ENCODE data around the gene PRKAR1A.
"Not testable (repeated sequence)": the region's sequence is repeated elsewhere in the genome, so short reads cannot be mapped to it uniquely, and the experiment has no call there.

The PRKAR1A gene

DNA sequence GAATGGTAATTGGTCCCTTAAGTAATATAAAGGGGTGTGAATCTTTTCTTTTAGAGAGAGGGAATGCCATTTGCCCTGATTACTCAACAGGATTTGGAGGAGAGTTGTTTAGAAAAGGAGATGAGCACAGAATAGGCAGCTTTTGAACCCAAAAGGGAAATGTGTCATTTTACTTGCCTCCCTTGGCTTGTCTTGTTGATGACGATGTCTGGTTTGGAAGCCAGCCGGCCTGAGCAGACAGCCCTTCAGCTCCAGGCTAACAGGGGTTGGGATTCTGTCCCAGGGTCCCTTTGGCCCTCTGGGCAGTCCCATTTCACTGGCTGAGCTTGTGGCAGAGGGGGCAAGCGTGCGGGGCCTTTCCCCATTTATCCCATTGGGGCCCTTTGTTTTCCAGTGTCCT lies 22.3 kb upstream of the PRKAR1A start:
- Histone ChIP-seq H3K36me3 (ENCODE audit: insufficient read depth, low read length) (no peaks in the 10 kb centered on the region), H3K9ac (ENCODE audit: insufficient read length) (no peak overlapping the region), H3K4me3 (no peak overlapping the region), H3K27ac (no peak overlapping the region), H3K9me3 (ENCODE audit: low read depth, low read length) (no peaks in the 10 kb centered on the region)
- TF ChIP-seq EZH2 (IDR thresholded peaks at IDR 0.05) (no peak), POLR2AphosphoS5 (IDR thresholded peaks at IDR 0.05; ENCODE audit: borderline replicate concordance, low read depth, low read length) (no peak)
- DNase-seq (ENCODE audit: low read depth, low spot score): no peak

DNA sequence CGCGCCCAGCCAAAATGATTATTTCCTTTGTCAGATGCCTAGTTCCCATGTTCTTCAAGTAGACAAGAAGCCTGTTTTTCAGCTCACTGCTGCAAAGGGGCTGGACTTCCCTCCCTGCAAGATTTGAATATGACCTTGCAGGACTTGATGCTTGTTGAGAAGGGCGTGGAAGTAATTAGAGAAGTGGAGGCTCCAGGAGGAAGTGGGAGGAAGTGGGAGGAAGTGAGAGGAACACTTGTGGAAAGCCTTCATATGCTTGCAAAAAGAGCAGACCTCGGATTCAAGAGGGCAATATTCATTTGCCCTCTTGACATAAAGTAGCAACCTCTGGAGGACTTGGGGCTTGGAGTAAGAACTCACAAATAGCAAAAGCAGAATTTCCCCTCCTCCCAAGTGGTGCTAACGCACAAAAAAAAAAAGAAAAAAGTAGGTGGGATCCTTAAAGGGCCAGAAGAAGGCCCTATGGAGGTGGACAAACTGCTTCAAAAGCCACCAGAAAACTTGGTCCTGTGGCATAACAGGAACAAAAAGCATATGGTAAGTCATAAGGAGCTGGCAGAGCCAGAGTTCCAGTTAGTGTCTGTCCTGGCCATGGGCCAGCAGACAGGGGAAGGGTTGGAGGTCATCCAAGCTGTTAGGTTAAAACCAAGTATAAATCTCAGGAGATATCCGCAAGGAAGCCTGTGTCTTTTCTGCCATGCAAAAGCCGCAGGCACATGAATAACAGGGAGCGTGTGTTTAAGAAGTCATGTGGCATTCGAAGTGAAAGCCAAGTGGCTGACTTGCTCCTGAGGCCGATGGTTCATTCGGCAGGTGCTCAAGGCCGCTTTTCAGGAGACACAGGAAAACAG lies 20.6 kb upstream of the PRKAR1A start:
- Histone ChIP-seq H3K27ac (no peak overlapping the region), H3K4me3 (no peak overlapping the region)
- DNase-seq (ENCODE audit: low read depth, low spot score): no peak

GRCh38 chr17:68492394-68493054 lies 19.7 kb upstream of the PRKAR1A start:
- not testable (repeated sequence) for H3K4me3 ChIP-seq; H3K36me3 ChIP-seq (ENCODE audit: insufficient read depth, low read length); H3K9ac ChIP-seq (ENCODE audit: insufficient read length); DNase-seq (ENCODE audit: low read depth, low spot score); H3K9me3 ChIP-seq (ENCODE audit: low read depth, low read length); H3K27ac ChIP-seq

More for the DNA sequence above, 20.6 kb upstream of the PRKAR1A start:
- Histone ChIP-seq H3K9me3 (ENCODE audit: low read depth, low read length) (no peaks in the 10 kb centered on the region), H3K9ac (ENCODE audit: insufficient read length) (no peak overlapping the region), H3K36me3 (ENCODE audit: insufficient read depth, low read length) (no peaks in the 10 kb centered on the region)
- TF ChIP-seq FOXP2 (optimal IDR thresholded peaks at IDR 0.05; ENCODE audit: control extremely low read depth, extremely low read length, insufficient read depth) (no peak), POLR2AphosphoS5 (IDR thresholded peaks at IDR 0.05; ENCODE audit: borderline replicate concordance, low read depth, low read length) (no peak), EZH2 (IDR thresholded peaks at IDR 0.05) (no peak)

DNA sequence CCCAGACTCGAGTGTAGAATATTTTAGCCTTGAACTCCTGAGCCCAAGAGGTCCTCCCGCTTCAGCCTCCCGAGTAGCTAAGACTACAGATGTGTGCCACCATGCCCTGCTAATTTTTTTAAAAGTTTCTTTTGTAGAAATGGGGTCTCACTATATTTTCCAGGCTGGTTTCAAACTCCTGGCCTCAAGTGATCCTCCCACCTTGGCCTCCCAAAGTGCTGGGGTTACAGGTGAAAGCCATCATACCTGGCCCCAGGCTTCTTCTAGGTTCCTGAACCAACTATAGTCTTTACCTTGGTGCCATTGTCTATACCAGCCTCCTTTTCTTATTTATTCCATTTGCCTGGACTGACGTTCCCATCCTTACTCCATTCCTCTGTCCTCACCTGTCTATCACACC lies 17.1 kb upstream of the PRKAR1A start:
- Histone ChIP-seq H3K9ac (ENCODE audit: insufficient read length) (no peak overlapping the region), H3K4me3 (no peak overlapping the region), H3K27ac (no peak overlapping the region), H3K9me3 (ENCODE audit: low read depth, low read length) (no peaks in the 10 kb centered on the region), H3K36me3 (ENCODE audit: insufficient read depth, low read length) (no peaks in the 10 kb centered on the region)
- no peak for TF ChIP-seq POLR2AphosphoS5 (IDR thresholded peaks at IDR 0.05; ENCODE audit: borderline replicate concordance, low read depth, low read length)
- DNase-seq (ENCODE audit: low read depth, low spot score): no peak

GRCh38 chr17:68497885-68498319 lies 14.3 kb upstream of the PRKAR1A start:
- no peaks in the 10 kb centered on the region for H3K9me3 ChIP-seq (ENCODE audit: low read depth, low read length)
- TF ChIP-seq POLR2AphosphoS5 (IDR thresholded peaks at IDR 0.05; ENCODE audit: borderline replicate concordance, low read depth, low read length) (no peak), FOXP2 (optimal IDR thresholded peaks at IDR 0.05; ENCODE audit: control extremely low read depth, extremely low read length, insufficient read depth) (no peak), EZH2 (IDR thresholded peaks at IDR 0.05) (no peak)
- no peaks in the 10 kb centered on the region for H3K36me3 ChIP-seq (ENCODE audit: insufficient read depth, low read length)
- no peak for DNase-seq (ENCODE audit: low read depth, low spot score)
- H3K9ac ChIP-seq (ENCODE audit: insufficient read length): no peak overlapping the region
- H3K27ac ChIP-seq: no peak overlapping the region
- no peak overlapping the region for H3K4me3 ChIP-seq

DNA sequence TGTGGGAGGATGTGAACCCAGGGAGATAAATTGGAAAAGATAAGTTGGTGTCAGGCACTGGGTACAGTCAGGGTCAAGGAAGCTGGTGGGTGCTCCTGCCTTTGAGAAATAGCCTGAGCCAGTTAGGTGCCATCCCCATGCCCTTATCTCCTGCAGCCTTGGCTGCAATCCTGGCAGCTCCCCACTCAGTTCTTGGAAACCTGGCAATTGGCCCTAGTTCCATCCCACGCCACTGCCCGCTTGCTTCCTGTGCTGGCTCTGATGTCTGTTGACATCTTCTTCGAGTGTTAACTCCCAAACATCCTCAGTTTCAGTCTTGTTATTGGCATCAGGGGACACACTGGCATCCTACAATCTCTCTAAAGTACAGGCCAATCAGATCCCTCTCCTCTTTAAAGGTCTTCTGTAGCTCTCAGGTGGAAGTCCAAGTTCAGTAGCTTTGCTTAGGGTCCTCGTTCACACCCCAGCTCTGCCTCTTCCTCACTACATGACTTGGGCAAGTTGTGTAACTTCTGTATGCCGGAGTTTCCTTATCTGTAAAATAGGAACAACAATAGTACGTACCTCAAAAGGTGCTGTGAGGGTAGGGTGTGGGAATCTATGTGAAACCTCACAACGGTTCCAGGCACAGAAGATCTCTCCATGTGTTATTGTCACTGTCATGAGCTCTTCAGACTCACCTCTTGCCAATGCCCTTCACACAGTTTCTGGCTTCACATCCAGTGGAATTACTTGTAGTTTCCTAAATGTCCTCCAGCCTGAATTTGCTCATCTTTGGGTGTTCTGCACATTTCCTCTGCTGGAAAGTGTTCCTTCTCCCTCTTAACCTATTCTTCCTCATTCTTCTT lies 13.5 kb upstream of the PRKAR1A start:
- Histone ChIP-seq H3K36me3 (ENCODE audit: insufficient read depth, low read length) (no peaks in the 10 kb centered on the region), H3K9ac (ENCODE audit: insufficient read length) (no peak overlapping the region)

DNA sequence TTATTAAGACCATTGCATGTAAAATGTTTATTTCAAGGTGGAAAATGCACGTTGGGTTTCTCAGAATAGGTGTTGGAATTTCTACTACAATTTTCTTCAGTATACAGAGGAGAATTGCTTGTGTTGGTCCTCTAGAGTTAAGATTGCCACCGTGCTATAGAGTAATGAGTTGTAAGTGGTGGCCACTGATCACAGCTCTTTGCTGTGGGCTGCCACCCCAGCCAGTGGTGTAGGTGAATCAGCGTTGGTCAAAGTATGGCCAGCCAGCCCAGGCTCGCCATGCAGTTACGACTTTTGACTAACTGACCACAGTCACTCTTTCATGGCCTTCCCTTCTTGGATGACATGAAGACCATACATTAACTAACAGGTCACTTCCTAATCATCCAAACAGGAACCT lies 12.6 kb upstream of the PRKAR1A start:
- Histone ChIP-seq H3K36me3 (ENCODE audit: insufficient read depth, low read length) (no peaks in the 10 kb centered on the region), H3K9me3 (ENCODE audit: low read depth, low read length) (no peaks in the 10 kb centered on the region), H3K9ac (ENCODE audit: insufficient read length) (no peak overlapping the region), H3K4me3 (no peak overlapping the region), H3K27ac (no peak overlapping the region)
- no peak for DNase-seq (ENCODE audit: low read depth, low spot score)
- no peak for TF ChIP-seq POLR2AphosphoS5 (IDR thresholded peaks at IDR 0.05; ENCODE audit: borderline replicate concordance, low read depth, low read length)
- TF ChIP-seq FOXP2 (optimal IDR thresholded peaks at IDR 0.05; ENCODE audit: control extremely low read depth, extremely low read length, insufficient read depth): no peak
- TF ChIP-seq EZH2 (IDR thresholded peaks at IDR 0.05): no peak

More for the DNA sequence above, 13.5 kb upstream of the PRKAR1A start:
- Histone ChIP-seq H3K9me3 (ENCODE audit: low read depth, low read length) (no peaks in the 10 kb centered on the region), H3K4me3 (no peak overlapping the region), H3K27ac (no peak overlapping the region)
- no peak for DNase-seq (ENCODE audit: low read depth, low spot score)
- no peak for TF ChIP-seq EZH2 (IDR thresholded peaks at IDR 0.05)
- TF ChIP-seq FOXP2 (optimal IDR thresholded peaks at IDR 0.05; ENCODE audit: control extremely low read depth, extremely low read length, insufficient read depth): no peak
- no peak for TF ChIP-seq POLR2AphosphoS5 (IDR thresholded peaks at IDR 0.05; ENCODE audit: borderline replicate concordance, low read depth, low read length)

- no peak overlapping the region for H3K27ac ChIP-seq
- TF ChIP-seq POLR2AphosphoS5 (IDR thresholded peaks at IDR 0.05; ENCODE audit: borderline replicate concordance, low read depth, low read length): no peak
- no peaks in the 10 kb centered on the region for H3K36me3 ChIP-seq (ENCODE audit: insufficient read depth, low read length)
- no peak overlapping the region for H3K4me3 ChIP-seq
- no peak overlapping the region for H3K9ac ChIP-seq (ENCODE audit: insufficient read length)
- DNase-seq (ENCODE audit: low read depth, low spot score): no peak
- H3K9me3 ChIP-seq (ENCODE audit: low read depth, low read length): no peaks in the 10 kb centered on the region
Observed at GRCh38 chr17:68501074-68501473, 11.2 kb upstream of the PRKAR1A start.

Measured in SK-N-MC (cell line).